Esophagus squamous epithelium (tissue), 4 donors: ENCODE measurements around the gene KLHL42.

Source experiments
- POLR2A ChIP-seq, 4 donors: fragments of 450-650 bp; IDR thresholded peaks; one replicate each; pipeline ENCODE4 v1.6.1; 2017; ENCODE audit warnings: antibody characterized with exemption in 4 of 4, mild to moderate bottlenecking in 4 of 4, moderate library complexity in 3 of 4
- TF ChIP-seq, protein P1 (sequence below), 6 experiments: fragments of 450-650 bp in 4 of 6; fragments of 200-600 bp in 2 of 6; sonication (generic) in 2 of 6; IDR thresholded peaks; one replicate each; pipeline ENCODE4 v1.5.1; 2016 to 2019; ENCODE audit warnings: antibody characterized with exemption in 6 of 6, mild to moderate bottlenecking in 4 of 6, moderate library complexity in 4 of 6

DNA sequence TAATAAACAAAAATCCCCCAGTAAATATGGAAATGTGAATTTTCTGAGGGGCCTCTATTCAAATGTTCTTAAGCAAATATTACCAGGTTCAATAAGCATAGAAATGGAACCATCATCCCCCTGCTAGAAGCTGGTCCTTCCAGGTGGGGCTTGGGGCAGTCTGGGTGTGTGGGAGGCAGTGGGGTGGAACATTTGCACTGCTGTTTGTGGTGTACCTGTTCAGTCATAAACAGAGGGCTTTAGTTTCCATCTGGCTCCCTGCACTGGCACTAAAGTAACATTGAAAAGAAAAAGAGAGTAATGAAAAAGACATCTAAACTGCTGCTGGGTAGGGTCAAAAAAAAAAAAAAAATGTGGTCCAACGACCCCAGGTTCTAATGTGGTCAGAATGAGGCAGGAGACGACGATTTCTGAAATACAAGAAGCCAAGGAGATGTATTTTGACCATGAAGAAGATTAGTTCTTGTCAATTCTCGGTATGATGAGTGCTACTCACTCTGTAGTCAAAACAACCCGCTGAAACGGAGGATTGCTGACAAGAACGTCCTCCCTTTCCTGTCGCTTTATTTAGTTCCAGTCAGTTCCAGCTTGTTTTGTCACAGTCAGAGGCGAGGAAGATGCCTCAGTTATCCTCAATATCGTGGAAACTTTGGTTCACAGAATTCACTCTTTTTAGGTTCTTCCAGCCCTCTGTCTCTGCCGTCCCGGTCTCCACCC lies 44.3 kb downstream of the KLHL42 start:
- TF ChIP-seq, protein P1, sequence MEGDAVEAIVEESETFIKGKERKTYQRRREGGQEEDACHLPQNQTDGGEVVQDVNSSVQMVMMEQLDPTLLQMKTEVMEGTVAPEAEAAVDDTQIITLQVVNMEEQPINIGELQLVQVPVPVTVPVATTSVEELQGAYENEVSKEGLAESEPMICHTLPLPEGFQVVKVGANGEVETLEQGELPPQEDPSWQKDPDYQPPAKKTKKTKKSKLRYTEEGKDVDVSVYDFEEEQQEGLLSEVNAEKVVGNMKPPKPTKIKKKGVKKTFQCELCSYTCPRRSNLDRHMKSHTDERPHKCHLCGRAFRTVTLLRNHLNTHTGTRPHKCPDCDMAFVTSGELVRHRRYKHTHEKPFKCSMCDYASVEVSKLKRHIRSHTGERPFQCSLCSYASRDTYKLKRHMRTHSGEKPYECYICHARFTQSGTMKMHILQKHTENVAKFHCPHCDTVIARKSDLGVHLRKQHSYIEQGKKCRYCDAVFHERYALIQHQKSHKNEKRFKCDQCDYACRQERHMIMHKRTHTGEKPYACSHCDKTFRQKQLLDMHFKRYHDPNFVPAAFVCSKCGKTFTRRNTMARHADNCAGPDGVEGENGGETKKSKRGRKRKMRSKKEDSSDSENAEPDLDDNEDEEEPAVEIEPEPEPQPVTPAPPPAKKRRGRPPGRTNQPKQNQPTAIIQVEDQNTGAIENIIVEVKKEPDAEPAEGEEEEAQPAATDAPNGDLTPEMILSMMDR (IDR thresholded peaks at IDR 0.05): no peak
- no peak for TF ChIP-seq POLR2A (IDR thresholded peaks at IDR 0.05)
